GM21447 (cell line): Measurements from ENCODE around the gene ENPP3.

Experiments used
- ATAC-seq: cut with Tn5 transposase; IDR thresholded peaks from one replicate; pipeline ENCODE4 v1.9.1; 2021; ENCODE audit not compliant: unreplicated experiment

ENPP3 gene

DNA sequence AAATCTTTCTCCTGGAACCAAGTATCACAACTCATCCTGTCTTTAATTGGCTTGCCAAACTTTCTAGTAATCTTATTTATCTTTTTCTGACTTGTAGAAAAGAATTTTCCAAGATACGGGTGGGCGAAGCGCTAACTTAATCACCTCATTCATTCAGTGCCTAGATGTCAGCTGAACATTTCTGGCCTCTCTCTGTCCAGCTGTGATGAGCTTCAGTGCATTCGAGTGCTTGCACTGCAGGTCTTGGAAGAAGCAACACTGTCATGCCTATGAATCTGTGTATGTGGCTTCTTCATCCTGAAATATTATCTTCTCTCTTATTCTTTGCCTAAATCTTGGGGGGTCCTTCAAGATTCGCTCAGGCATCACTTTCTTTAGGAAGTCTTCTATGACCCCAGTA is 154.4 kb downstream of the ENPP3 start:
- ATAC-seq = no peak

DNA sequence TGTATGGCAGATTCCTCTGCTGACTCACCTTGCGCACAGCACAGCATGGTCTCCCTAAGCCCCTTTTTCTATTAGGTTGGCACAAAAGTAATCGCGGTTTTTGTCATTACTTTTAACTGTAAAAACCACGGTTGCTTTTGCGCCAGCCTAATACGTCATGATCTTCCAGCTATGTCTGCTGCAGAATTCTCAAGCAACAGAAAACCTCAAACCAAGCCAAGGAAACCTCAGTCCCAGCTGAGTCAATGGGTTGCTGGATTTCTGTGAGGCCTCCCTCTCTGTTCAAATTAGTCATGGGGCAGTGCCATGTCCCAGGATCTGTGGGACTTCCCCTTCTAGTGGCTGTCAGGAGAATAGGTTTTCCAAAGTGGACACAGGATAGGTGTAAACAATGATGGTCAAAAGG is 155.0 kb downstream of the ENPP3 start:
- no peak for ATAC-seq

DNA sequence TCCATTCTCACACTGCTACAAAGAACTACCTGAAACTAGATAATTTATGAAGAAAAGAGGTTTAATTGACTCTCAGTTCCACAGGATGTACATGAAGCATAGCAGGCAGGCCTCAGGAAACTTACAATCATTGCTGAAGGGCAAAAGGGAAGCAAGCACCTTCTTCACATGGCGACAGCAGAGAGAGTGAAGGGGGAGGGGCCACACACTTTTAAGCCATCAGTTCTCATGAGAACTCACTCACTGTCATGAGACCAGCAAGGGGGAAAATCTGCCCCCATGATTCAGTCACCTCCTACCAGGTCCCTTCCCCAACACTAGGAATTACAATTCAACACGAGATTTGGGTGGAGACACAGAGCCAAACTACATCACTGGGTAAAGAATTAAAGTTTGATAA is 158.3 kb downstream of the ENPP3 start:
- no peak for ATAC-seq
